GM21367 (cell line): Measurements from ENCODE around the gene CFAP299.

Source experiments
- ATAC-seq: cut with Tn5 transposase; IDR thresholded peaks from one replicate; pipeline ENCODE4 v1.9.1; 2021; ENCODE audit not compliant: unreplicated experiment

The CFAP299 gene

DNA sequence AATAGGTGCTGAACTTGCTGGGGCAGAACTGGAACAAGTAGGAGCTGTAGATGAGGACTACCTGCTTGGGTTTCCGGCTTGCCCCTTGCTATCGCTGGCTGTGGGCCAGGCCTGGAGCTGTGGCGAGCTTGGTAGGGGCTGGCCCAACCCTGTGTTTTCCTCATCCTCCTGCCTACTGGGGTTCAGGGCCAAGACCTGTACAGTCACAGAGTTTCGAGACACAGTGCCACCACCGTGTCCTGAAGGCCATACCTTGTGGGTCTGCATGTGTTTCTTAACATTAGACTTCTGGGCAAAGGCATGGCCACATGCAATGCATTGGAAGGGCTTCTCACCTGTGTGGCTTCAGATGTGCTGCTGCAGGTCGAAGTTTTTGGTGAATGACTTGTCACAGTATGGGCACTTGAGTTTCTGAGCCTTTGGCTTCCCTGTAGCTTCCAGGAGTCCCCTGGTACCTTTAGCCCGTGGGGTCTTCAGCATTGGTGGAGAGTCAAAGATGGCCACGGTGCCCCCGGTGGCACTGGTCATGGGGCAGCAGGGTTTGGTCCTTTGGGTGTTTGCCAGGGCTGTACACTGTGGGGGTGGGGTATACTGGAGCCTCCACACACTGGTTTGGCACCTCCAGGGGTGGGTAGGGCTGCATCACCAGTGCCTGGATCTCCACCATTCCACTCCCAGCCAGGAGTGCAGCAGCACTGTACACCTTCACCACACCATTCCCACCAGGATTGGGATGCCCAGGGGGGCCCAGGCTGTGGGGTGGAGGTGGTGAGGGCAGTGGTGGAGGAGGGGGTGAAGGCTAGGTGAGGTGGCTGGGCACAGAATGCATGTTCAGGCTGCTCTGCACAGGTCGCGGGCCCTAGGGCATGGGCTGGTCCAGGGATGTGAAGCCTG, 52.1 kb downstream of the CFAP299 start:
- no peak for ATAC-seq

GRCh38 chr4:80388284-80388607, 52.7 kb downstream of the CFAP299 start:
- ATAC-seq, result no peak

- ATAC-seq, result no peak
Observed at GRCh38 chr4:80390178-80390577, 54.6 kb downstream of the CFAP299 start.

GRCh38 chr4:80393246-80393969, 57.9 kb downstream of the CFAP299 start:
- no peak for ATAC-seq

DNA sequence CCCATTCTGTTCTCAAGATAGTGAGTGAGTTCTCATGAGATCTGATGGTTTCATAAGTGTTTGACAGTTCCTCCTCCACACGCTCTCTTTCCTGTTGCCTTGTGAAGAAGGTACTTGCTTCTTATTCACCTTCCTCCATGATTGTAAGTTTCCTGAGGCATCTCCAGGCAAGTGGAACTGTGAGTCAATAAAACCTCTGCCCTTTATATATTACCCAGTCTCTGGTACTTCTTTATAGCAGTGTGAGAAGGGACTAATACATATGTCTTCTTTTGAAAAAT, 58.4 kb downstream of the CFAP299 start:
- no peak for ATAC-seq

GRCh38 chr4:80407246-80407645, 71.7 kb downstream of the CFAP299 start:
- no peak for ATAC-seq

- ATAC-seq, result no peak
Observed at GRCh38 chr4:80409809-80410208, 74.3 kb downstream of the CFAP299 start.

- ATAC-seq, result no peak
Observed at GRCh38 chr4:80412322-80412721, 76.8 kb downstream of the CFAP299 start.

DNA sequence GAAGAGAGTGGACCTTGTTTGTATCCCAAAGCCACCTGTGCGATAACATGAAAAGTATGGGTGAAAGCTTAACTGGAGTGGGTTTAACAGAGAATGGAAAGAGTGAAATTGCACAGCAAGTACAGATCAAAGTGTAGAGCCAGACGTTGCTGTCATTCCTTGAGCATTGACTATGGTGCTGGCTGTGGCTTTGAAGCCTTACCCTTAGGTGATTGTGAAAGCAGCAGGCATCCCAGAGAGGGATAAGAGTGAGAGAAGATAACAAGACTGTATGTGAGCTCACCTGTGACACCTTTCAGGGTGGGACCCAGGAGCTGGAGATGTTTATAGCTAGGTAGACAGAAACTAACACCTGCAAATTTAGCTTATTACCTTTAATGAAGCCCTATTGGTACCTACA, 77.6 kb downstream of the CFAP299 start:
- ATAC-seq, result no peak

DNA sequence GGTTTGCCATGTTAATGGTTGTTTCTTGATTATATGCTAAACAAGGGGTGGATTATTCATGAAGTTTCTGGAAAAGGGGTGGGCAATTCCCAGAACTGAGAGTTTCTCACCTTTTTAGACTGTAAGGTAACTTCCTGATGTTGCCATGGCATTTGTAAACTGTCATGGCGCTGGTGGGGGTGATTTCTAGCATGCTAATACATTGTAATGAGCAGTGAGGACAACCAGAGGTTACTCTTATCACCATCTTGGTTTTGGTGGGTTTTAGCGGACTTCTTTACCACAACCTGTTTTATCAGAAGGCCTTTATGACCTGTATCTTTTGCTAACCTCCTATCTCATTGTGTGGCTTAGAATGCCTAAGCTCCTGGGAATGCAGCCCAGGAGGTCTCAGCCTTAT, 81.5 kb downstream of the CFAP299 start:
- no peak for ATAC-seq

DNA sequence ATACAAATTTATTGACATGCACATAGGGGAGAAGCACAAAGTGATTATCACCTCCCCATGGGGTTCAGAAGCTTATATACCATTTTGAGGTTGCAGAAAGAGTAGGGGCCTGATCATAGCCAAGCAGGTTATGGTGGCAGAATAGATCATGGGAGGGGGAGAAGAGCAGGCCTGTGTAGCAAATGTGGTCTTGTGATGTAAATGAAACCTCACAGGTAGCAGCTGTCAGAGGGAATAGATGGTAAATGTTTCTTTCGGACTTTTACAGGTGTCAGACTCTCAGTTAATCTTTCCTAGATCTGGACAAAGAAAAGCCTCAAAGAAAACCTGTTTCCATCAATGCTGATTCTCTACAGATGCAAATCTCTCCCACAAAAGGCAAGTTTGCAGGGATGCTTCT, 84.4 kb downstream of the CFAP299 start:
- no peak for ATAC-seq

DNA sequence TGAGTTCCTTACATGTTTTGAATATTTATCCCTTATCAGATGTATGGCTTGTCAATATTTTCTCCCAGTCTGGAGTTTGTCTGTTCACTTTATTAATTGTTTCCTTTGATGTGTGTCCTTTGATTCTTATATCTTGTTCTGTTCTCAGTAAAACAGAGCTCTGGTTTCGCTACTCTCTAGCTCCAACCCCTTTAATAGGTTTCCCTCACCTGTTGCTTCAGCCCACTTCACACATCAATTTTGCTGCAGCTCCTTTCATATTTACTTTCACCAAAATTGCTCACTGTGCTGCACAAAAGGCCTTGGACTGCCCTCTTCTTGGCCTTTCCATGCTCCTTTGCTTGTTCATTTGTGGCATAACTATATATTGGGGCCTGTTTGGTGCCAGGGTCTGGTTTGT, 85.1 kb downstream of the CFAP299 start:
- ATAC-seq, result no peak

- no peak for ATAC-seq
Observed at GRCh38 chr4:80422727-80423404, 87.3 kb downstream of the CFAP299 start.

DNA sequence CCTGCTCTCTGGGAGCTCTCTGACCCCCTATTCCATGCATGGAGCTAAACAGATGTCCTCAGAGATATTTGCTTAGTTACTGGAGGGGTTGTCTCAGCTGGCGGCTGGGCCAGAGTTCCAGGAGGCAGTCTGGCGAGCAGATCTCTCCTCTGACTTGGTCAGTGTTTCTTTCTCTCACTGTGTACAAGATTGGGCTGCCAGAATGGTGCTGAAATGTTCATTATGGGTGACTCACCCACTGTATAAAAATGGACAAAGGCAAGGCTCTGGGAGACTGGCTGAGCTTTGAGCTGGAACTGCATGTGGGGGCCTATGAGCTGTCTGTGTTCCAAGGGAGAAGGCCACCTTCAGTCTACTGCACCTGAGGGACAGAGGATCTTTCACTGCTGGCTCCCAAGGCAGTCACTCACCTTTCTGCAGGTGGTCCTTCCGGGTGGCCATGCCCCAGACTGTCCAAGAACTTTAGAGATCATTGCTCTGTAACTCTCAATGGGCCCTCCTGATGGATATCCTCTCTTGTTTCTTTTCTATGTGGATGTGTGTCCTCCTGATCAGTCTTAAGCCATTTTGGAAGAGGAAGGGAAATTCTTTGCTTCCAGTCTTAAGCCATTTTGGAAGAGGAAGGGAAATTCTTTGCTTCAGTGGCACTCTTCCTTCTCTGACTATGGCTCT, 88.2 kb downstream of the CFAP299 start:
- no peak for ATAC-seq

- ATAC-seq, result no peak
Observed at GRCh38 chr4:80424225-80424581, 88.7 kb downstream of the CFAP299 start.

GRCh38 chr4:80425124-80426100, 89.9 kb downstream of the CFAP299 start:
- no peak for ATAC-seq

GRCh38 chr4:80431203-80431965, 95.9 kb downstream of the CFAP299 start:
- no peak for ATAC-seq

DNA sequence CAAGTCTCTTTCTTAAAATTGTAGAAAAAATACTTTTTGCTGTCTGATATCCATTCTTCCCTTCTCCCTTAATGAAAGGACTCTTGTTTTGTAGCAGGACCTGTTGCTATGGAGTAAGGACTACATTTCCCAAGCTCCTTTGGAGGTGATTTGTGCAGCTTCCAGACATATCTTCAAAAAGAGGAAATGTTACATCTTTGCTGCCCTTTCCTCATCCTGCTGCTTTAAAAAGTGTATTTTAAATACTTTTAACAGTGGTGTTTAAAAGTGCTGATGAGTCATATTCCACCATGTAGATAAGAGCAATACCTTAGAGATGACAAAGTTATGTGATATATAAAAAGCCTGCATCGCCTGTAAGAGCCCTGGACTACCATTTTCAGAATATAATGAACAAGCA, 98.7 kb downstream of the CFAP299 start:
- no peak for ATAC-seq

GRCh38 chr4:80438016-80438415, 102.5 kb downstream of the CFAP299 start:
- ATAC-seq, result no peak
